CD4-positive, alpha-beta T cell treated with Interleukin-21 for 1 hour (primary cell): Measurements from ENCODE around the gene TCEAL4.
"Not testable (repeated sequence)": the region's sequence is repeated elsewhere in the genome, so short reads cannot be mapped to it uniquely, and the experiment has no call there.

ENCODE experiments used
- DNase-seq: peaks from one replicate; pipeline ENCODE4 v3.0.0-alpha.2; 2020

Gene TCEAL4

DNA sequence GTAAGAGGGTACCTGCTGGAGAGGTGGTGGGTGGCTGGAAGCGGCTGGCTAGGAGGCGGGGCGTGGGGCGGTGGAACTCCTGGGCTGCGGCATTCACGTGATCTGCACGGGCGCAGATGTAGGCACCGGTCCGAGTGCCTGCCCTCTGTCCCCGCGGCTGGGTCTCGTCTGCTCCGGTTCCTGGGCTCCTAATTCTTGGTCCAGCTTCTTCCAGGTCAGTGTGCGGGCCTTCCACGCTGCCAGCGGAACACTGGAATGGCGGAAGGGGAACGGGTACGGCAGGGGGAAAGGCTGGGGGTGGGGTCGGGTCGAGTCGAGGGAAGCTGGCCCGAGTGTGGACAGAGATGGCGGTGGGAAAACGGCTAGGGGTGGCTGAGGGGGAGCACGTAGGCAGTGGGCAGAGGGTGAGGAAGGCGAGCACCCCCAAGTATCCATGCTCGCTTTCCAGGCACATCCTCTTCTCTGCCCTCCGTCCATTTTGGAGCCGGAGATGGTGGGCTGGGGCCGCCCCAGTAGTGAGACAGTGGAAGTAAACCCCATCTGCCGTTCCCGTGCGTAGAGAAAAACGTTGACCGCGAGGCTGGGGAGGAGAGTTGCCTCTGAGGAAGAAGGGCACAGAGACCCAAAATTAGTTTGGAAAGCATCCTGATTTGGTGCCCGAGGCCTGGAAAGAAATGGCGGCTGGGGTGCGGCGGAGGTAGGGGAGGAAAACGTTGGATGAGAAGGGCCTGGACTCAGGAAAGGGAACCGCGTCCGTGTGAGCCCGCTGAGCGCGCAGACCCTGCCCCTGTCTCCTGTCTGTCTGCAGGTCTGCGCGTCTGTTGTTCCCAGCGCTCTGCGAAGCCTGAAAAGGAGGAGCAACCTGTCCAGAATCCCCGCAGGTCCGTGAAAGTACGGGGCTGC is at the start of gene TCEAL4:
TSS of gene TCEAL4 (plus strand) at position 105 of the 903 bp plus-strand sequence. CDS start 1,161 bp downstream, outside the sequence.
- DNase-seq: peak; percentile 36

DNA sequence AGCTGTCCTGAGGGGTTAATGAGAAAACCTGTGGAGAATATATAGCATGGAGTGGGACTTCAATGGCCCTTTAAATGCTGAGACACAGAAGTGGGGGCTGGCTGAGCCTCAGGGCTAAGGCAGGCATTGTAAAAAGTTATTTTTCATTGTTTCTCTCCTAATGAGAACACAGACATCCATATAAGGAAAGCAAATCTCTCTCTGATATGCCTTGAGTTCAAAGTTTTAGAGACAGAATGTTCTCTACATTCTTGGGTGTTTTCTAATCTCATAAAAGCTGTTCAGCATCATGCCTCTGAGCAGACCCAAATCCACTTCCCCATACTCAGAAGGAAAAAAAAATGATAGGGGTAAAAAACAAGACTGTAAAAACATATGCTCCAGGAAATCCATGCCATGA is 49.2 kb upstream of the TCEAL4 start:
- no peak for DNase-seq

DNA sequence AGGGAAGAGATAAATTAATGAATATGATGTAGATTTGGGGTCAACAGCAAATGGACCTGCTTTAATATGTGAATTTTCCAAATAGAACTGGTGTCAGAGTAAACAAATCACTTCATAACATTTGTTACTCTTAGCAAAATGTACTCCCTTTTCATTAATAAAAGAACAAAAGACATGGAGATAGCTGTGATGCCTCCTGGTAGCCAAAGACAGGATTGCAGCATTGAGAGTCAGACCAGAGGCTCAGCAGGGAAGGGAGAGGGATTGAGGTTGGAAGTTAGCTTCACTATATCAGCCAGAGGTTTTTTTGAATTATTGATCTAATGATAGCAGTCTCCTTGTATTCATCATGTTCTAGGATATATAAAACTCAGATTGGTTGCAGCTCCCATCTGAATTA is 48.6 kb upstream of the TCEAL4 start:
- DNase-seq: no peak

DNA sequence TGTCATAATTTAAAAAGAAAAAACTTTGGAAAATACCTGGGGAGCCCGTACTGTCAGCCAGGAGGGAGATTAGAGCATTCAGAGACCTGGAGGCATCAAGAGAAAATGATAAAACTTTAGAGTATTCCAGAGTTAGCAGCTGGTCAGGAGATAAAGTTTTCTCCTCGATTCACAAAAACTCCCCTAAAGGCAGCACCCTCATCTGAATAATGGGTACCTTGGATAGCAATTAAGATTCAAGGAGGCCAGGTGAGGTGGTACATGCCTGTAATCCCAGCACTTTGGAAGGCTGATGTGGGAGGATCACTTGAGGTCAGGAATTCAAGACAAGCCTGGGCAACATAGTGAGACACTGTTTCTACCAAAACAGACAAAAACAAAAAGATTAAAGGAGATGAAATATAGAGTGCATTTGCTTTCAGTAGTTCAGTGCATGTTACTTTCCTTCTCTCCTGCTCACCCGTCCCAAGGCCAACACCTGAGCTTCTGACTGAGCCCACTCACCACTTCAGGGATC is 47.4 kb upstream of the TCEAL4 start:
- DNase-seq: no peak

DNA sequence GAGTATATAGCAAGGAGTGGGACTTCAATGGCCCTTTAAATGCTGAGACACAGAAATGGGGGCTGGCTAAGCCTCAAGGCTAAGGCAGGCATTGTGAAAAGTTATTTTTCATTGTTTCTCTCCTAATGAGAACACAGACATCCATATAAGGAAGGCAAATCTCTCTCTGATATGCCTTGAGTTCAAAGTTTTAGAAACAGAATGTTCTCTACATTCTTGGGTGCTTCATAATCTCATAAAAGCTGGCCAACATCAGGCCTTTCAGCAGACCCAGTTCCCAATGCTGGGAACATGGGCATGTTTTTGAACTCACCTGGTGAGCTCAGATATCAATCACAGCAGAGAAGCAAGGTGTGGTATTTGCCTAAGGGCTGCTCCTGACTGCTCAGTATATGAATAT is 46.6 kb upstream of the TCEAL4 start:
- no peak for DNase-seq

DNA sequence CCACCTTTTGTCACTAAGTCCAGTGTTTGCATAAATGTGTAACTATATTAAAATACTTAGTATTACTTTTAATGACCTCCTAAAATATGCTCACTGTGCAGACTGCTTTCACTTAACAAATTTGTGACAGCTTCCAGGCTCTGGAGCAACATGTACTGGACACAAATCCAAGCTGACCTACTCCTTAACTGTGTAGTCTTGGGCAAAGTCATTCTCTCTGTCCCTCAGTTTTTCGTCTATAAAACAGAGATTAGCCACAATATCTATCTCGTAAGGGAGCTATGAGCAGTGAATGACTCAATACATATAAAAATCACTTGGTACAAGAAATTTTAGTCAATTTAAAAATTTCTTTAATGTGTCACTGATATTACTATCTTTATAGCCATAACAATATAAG is 45.6 kb upstream of the TCEAL4 start:
- no peak for DNase-seq

DNA sequence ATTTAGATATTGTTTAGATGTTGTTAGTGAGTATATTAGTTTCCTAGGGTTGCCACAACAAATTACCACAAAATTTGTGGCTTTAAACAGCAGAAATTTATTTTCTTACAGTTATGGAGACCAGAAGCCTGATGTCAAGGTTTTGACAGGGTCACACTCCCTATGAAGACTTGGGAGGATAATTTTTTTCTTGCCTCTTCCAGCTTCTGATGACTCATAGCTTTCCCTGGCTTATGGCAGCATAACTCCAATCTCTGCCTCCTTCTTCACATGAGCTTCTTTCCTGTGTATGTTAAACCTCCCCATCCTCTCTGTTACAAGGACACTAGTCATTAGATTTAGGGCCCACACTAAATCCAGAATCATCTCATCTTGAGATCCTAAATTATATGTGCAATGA is 45.2 kb upstream of the TCEAL4 start:
- DNase-seq: no peak

DNA sequence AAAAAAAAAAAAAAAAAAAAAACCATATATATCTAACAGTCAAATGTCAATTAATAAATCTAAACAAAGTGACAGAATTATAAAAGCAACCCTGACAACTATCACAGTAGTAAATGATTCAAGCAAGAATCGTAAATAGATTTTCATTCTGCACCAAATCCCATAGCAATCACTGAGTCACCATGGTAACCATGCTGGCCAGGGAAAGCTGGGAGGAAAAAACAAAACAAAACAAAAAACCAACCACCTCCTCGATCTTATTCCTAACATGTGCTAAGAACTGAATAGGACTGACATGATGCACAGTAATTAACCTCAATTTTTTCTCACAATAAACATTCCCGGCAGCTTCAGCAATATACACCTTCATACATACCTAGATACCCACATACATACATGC is 35.4 kb upstream of the TCEAL4 start:
- DNase-seq: no peak

DNA sequence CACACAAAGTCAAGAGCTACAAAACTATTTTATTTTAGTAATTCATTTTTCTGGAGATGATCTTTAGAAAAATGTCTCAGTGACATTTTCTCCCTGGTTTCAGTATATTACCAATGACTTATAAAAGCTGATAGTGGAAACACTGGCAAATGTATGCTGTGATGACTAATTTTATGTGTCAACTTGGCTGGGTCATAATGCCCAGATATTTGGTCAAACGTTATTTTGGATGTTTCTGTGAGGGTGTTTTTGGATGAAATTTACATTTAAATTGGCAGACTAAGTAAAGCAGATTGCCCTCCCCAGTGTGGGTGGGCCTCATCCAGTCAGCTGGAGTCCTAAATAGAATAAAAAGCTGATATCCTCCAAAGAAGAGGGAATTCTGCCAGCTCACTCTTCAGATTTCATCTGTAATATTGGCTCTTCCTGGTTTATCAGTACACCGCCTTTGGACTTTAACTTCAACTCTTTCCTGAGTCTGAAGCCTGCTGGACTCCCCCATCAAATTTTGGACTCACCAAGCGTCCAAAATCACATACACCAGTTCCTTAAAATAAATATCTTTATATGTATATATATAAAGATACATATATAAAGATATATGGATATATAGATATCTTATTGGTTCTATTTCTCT is 34.8 kb upstream of the TCEAL4 start:
- DNase-seq: no peak

DNA sequence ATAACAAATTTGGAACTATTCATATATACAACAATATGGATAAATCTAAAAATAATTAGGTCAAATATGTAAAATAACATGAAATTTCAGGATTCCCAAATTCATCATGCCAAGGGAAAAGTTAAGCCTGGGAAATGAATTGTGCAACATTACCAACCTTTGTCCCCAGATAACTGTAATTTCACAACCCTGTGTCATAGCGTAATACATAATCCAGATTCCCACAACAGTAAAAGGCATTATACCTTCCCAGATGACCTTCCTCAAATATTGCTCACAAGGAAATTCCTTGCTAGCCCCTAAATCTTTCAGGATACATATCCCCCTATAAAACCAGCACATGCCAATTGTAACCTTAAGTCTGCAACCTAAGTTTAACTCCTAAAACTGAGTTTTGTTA is 33.1 kb upstream of the TCEAL4 start:
- DNase-seq: no peak

DNA sequence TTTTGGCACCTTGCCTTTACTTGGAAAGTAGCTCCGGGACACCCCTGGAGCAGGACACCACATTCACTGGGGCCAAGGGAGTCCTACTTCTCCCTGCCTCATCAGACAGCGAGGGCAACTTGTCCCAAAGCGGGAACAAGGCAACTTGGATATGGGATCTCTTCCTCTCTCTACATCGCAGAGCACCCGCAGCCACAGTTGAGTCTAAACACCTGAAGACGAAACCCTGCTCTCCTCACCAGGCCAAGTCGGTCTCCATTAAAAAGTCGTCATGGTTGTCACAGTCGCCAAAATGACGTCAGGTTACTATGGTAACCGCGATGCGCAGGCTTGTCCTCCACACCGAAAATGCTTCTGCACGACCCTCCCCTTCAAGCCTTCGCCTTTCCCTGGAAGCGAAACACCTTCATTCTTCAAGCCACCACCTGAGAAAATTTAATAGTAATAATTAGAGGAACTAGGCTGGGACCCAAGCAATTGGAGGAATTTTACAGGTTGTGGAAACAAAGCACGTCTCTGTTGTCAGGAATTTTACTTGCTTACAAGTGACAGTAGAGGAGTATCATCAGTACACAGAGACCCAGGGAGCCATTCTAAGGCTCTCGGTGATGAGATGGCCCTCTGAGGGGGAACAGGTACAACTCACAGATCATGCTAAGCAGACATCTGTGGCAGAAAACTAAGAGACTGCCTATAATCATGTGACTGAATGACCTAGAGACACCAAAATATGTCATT is 30.5 kb upstream of the TCEAL4 start:
- DNase-seq: peak; percentile 75

DNA sequence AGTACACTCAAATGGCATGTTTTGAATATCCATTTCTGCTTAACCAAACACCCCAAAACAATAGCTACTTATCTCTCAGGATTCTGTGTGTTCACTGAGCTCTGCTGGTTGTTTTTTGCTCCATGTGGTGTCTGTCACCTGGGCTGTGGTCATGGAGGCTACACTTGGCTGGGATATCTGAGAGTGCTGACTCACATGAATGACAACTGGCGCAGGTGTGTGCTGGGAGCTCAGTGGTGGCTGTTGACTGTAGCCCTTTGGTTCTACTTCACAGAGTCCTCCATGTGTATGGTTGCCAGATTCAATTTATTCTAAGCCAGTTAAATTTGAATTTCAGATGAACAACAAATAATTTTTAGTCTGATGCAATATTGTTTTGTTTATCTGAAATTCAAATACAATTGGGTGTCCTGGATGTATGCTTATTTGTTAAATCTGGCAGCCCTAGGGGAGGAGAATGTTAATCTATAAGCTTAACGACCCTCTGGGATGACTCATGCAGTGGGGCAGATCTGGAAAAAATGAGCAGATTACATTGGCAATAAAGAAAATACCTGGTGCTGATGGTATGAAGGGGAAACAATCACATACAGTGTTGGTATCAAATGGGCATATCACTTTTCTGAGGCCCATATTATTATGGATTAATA is 28.2 kb upstream of the TCEAL4 start:
- DNase-seq: no peak

DNA sequence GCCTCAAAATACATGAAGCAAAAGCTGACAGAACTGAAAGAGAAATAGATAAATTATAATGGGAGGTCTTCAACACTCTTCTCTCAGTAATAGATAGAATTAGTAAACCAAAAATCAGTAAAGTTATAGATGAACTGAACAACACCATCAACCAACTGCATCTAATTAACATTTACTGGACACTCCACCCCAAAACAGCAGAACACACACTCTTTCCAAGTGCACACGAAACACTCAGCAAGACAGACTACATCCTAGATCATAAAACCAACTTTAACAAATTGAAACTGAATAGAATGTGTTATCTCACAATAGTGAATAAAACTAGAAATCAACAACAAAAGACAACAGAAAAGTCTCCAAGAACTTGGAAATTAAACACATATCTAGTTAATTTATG is 25.1 kb upstream of the TCEAL4 start:
- no peak for DNase-seq

DNA sequence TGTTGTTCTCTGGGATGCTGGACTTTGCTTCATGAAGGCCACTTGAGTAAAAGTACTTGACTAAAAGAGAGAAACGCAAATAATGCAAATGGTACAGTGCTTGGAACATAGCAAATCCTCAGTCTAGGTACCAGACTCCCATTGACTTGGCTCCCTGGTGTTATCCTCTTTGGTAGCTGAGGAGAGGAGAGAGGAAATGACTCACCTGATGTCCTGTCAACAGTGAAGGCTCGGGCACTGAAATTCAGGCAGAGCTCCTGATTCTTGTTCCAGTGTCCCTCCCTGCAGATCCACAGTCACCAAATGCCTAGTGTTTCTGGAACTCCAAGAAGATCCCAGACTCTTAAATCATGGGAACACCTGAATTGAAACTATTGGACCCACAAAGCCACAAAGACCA is 22.5 kb upstream of the TCEAL4 start:
- DNase-seq: no peak

DNA sequence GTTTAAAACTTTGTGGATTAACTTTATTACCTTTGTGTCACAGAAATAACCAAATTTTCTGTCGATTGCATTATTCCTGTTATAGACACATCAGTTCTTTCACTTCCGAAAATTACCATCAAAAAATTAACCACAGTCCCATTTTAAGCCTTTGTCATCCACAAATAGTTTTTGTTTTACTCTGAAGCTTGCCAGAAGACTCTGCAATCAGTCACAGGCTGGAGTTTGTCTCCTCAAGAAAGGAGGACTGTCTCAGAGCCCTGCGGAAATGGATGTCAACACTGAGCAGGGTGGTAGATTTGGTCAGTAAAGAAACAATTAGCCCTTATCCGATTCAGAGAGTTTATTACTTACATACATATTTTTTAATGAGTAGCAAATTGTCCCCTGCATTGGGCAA is 20.1 kb upstream of the TCEAL4 start:
- no peak for DNase-seq

DNA sequence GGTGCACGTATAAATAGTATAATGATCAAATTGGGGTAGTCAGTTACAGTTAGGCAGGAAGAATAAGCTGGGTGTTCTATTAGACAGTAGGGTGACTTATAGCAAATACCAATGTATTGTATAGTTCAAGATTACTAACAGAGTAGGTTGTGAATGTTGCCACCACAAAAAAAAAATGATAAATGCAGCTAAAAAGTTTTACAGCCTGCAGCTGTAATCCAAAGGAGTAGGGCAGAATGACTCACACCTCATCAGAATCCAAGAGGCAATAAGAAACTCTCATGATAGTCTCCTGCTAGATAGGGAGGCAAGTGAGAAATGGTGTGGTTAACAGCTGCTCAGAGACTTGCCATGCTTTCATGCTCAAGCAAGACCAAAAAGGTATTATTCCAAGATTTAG is 19.6 kb upstream of the TCEAL4 start:
- no peak for DNase-seq

DNA sequence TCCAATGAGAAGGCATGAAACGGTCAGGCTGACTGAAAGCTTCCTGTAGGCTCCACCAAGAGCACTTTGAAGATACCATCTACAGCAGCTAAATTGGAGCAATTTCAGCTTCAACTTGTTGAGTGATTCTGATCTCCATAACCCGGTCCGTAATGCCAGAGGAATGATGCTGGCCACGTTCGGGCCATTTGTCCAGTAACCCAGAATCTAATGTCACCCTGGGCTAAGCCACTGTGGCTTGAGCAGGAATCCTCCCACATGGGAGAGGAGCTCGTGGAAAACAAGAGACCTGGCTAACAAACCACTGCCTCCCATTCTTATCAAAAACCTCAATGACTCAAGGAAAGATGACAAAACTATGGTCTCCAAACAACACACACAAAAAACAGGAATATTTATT is 14.2 kb upstream of the TCEAL4 start:
- no peak for DNase-seq

DNA sequence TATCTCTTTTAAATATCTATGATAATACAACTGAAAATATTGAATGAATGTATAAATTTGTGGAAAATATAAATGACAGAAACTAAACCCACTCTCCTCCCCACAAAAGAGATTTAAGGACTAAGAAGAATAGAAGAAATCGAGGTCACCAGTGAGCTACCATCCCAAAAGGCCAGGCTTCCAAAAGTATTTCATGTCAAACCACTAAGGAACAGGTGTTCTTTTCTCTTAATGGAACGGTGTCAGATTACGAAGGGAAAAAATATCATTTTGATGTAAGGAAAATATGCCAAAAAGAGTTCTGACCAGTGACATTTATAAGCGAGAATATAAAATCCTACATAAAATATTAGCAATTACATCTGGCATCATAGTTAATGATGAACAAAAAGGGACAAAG is 13.6 kb upstream of the TCEAL4 start:
- DNase-seq: no peak

DNA sequence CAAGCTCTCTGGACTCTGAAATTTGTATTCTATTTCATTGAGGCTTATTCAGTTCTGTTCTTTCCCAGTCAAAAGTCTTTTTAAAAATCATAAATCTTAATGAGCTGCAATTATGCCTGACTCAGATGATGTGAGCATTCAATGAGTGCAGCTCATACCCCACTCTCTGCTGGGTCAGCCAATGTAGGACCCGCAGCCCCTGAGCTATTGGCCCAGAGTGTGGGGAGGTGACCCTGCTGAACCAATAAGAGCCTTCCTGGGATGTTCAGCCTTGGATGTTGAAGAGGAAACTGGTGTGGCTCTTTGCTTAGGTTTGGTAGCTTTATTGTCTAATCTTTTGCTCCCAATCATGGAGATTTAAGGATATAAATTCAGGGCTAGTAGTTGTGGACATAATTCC is 12.1 kb upstream of the TCEAL4 start:
- no peak for DNase-seq

DNA sequence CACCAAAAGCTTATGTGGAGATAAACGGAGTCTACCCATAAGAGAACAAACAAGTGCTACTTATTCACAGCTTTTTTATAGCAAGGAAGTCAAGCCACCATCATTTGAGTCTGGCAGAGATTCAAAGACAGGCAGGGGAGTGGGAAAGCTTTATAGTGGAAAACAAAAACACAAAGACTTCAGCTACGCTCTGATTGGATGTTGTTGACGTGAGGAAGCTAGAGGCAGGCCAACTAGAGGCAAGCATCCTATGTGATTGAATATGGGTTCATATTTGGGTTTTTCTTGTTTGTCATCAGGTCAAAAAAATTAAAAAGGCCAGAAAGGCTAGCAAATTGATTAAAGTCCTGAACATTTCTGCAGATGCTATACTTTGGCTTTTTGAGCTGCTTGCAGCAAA is 719 bp upstream of the TCEAL4 start:
- DNase-seq: no peak

DNA sequence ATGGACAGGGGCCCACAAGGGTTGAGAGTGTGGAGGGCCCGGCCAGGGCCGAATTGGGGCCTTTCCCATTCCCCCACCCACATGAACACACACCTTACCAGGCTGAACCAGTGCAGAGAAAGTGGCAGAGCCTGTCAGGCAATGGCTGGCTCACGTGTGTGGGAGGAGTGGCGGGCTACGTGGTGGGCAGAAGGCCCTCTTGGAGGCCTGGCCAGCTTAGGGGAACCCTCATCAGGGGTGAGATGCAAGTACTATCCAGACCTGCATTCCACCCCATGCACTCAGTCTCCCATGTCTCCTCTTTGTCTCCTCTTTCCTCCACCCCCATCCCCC is 965 bp downstream of the TCEAL4 start:
- no peak for DNase-seq

DNA sequence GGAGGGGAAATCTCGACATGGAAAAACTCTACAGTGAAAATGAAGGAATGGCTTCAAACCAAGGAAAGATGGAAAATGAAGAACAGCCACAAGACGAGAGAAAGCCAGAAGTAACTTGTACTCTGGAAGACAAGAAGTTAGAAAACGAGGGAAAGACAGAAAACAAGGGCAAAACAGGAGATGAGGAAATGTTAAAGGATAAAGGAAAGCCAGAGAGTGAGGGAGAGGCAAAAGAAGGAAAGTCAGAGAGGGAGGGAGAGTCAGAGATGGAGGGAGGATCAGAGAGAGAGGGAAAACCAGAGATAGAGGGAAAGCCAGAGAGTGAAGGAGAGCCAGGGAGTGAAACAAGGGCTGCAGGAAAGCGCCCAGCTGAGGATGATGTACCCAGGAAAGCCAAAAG is 1.3 kb downstream of the TCEAL4 start:
- DNase-seq: no peak

DNA sequence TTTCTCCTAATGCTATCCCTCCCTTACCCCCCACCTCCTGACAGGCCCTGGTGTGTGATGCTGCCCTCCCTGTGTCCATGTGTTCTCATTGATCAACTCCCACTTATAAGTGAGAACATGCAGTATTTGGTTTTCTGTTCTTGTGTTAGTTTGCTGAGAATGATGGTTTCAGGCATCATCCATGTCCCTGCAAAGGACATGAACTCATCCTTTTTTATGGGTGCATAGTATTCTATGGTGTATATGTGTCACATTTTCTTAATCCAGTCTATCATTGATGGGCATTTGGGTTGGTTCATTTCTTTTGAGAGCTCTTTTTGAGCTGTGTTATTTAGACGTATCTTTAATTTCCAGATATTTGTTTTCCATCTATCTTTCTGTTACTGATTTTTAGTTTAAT is 7.0 kb downstream of the TCEAL4 start:
- DNase-seq: not testable (repeated sequence)
